Activated CD4-positive, alpha-beta T cell treated with anti-CD3 and anti-CD28 coated beads, Interleukin-2, amount 10 ng/mL, durations not matched to agents 7 days and 5 days (primary cell): Measurements from ENCODE around the gene NPM3. TPM values are rescaled to one million over a fixed set of nuclear protein-coding genes. Genes with fewer than 3 reads are reported as not detected.

ENCODE experiments used
- CTCF ChIA-PET: fragments of 350-600 bp; sonication (Branson Sonifier 250); formaldehyde crosslinking; loops from one replicate; lab custom pipeline; 2021; ENCODE audit warnings: antibody characterized with exemption; lab: Charles Lee
- POLR2A ChIA-PET: fragments of 350-600 bp; sonication (Branson Sonifier 250); formaldehyde crosslinking; loops from one replicate; lab custom pipeline; 2021; ENCODE audit warnings: antibody characterized with exemption; lab: Charles Lee
- DNase-seq: peaks from one replicate; pipeline ENCODE4 v3.0.0-alpha.2; 2020
- H3K27ac Mint-ChIP-seq: one replicate; pipeline ENCODE4 v1.8.0; 2021; ENCODE audit warnings: mild to moderate bottlenecking, moderate library complexity, mixed read lengths
- H3K27me3 Mint-ChIP-seq: one replicate; pipeline ENCODE4 v1.8.0; 2021; ENCODE audit warnings: mixed read lengths
- H3K36me3 Mint-ChIP-seq: one replicate; pipeline ENCODE4 v1.8.0; 2021; ENCODE audit warnings: low read depth, mixed read lengths
- H3K4me1 Mint-ChIP-seq: one replicate; pipeline ENCODE4 v1.8.0; 2021; ENCODE audit warnings: mixed read lengths
- H3K4me3 Mint-ChIP-seq: one replicate; pipeline ENCODE4 v1.8.0; 2021; ENCODE audit warnings: mild to moderate bottlenecking, moderate library complexity, mixed read lengths
- H3K9me3 Mint-ChIP-seq: one replicate; pipeline ENCODE4 v1.8.0; 2021; ENCODE audit warnings: mixed read lengths
- total RNA-seq, 2 experiments: library from RNA; stranded (reverse); gene quantifications; one replicate each; pipeline ENCODE4 v1.2.3, GENCODE V29; 2021

Gene NPM3
- total RNA-seq, 2 experiments from 2014 or later: 25.9 to 30.3 TPM

- CTCF ChIA-PET: no interaction called here
- no peaks in the 10 kb centered on the region for H3K4me1 Mint-ChIP-seq
Measured at GRCh38 chr10:101759309-101760247, 23.7 kb downstream of the NPM3 start.

GRCh38 chr10:101758858-101759257 lies 24.4 kb downstream of the NPM3 start:
- DNase-seq: no peak
- ChIA-PET POLR2A (no interaction called here), CTCF (no interaction called here)
- H3K4me1 Mint-ChIP-seq: no peaks in the 10 kb centered on the region
- H3K9me3 Mint-ChIP-seq: no peaks in the 10 kb centered on the region
- H3K27me3 Mint-ChIP-seq: peaks cover 10% of the 10 kb centered on the region
- no peak overlapping the region for H3K4me3 Mint-ChIP-seq
- H3K27ac Mint-ChIP-seq: no peak overlapping the region
- no peaks in the 10 kb centered on the region for H3K36me3 Mint-ChIP-seq

More at GRCh38 chr10:101759309-101760247, 23.7 kb downstream of the NPM3 start:
- Mint-ChIP-seq H3K9me3 (no peaks in the 10 kb centered on the region), H3K27ac (no peak overlapping the region), H3K27me3 (peaks cover 10% of the 10 kb centered on the region), H3K4me3 (no peak overlapping the region), H3K36me3 (no peaks in the 10 kb centered on the region)
- POLR2A ChIA-PET: no interaction called here
- no peak for DNase-seq

- no peaks in the 10 kb centered on the region for H3K4me1 Mint-ChIP-seq
- no peak overlapping the region for H3K27ac Mint-ChIP-seq
- no peaks in the 10 kb centered on the region for H3K36me3 Mint-ChIP-seq
- H3K9me3 Mint-ChIP-seq: no peaks in the 10 kb centered on the region
- no peak for DNase-seq
- ChIA-PET CTCF (interaction anchor here (0.6 kb wide), 1 partner anchor 21 kb away, joined by 3 read pairs; no protein-coding TSS in a partner anchor), POLR2A (no interaction called here)
- no peak overlapping the region for H3K4me3 Mint-ChIP-seq
- H3K27me3 Mint-ChIP-seq: peaks cover 15% of the 10 kb centered on the region
Measured at GRCh38 chr10:101752241-101752640, 31.0 kb downstream of the NPM3 start.

GRCh38 chr10:101749047-101750016 lies 33.9 kb downstream of the NPM3 start:
- Mint-ChIP-seq H3K27me3 (peaks cover 21% of the 10 kb centered on the region), H3K4me1 (no peaks in the 10 kb centered on the region), H3K27ac (no peak overlapping the region), H3K9me3 (no peaks in the 10 kb centered on the region), H3K4me3 (no peak overlapping the region), H3K36me3 (no peaks in the 10 kb centered on the region)
- POLR2A ChIA-PET: no interaction called here
- no peak for DNase-seq
- CTCF ChIA-PET: interaction anchor here (1.1 kb wide), 1 partner anchor 8 kb away, joined by 3 read pairs; no protein-coding TSS in a partner anchor

- peaks cover 19% of the 10 kb centered on the region for H3K27me3 Mint-ChIP-seq
- ChIA-PET POLR2A (no interaction called here), CTCF (no interaction called here)
- H3K36me3 Mint-ChIP-seq: no peaks in the 10 kb centered on the region
- DNase-seq: no peak
- no peaks in the 10 kb centered on the region for H3K9me3 Mint-ChIP-seq
- H3K27ac Mint-ChIP-seq: no peak overlapping the region
- no peaks in the 10 kb centered on the region for H3K4me1 Mint-ChIP-seq
- no peak overlapping the region for H3K4me3 Mint-ChIP-seq
Measured at GRCh38 chr10:101748496-101748895, 34.8 kb downstream of the NPM3 start.

- CTCF ChIA-PET: interaction anchor here (0.5 to 1.6 kb wide), 5 partner anchors 8 to 146 kb away, joined by 3 to 4 read pairs (median 3); no protein-coding TSS in a partner anchor
- POLR2A ChIA-PET: no interaction called here
Measured at GRCh38 chr10:101745074-101745696, 38.1 kb downstream of the NPM3 start.

GRCh38 chr10:101744267-101744666 lies 39.0 kb downstream of the NPM3 start:
- no peaks in the 10 kb centered on the region for H3K4me1 Mint-ChIP-seq
- CTCF ChIA-PET: interaction anchor here (1.3 to 1.6 kb wide), 2 partner anchors 9 to 37 kb away, joined by 3 to 4 read pairs; no protein-coding TSS in a partner anchor

More at GRCh38 chr10:101745074-101745696, 38.1 kb downstream of the NPM3 start:
- H3K4me1 Mint-ChIP-seq: no peaks in the 10 kb centered on the region
- H3K27ac Mint-ChIP-seq: no peak overlapping the region
- H3K36me3 Mint-ChIP-seq: no peaks in the 10 kb centered on the region
- no peak overlapping the region for H3K4me3 Mint-ChIP-seq
- peaks cover 26% of the 10 kb centered on the region for H3K27me3 Mint-ChIP-seq
- no peak for DNase-seq
- no peaks in the 10 kb centered on the region for H3K9me3 Mint-ChIP-seq

GRCh38 chr10:101741938-101742337 lies 41.3 kb downstream of the NPM3 start:
- Mint-ChIP-seq H3K9me3 (no peaks in the 10 kb centered on the region), H3K27me3 (peaks cover 26% of the 10 kb centered on the region), H3K36me3 (no peaks in the 10 kb centered on the region), H3K4me3 (no peak overlapping the region), H3K4me1 (no peaks in the 10 kb centered on the region), H3K27ac (no peak overlapping the region)
- POLR2A ChIA-PET: no interaction called here
- DNase-seq: no peak
- CTCF ChIA-PET: interaction anchor here (0.5 to 1.2 kb wide), 2 partner anchors 8 to 115 kb away, joined by 3 to 4 read pairs; no protein-coding TSS in a partner anchor

More at GRCh38 chr10:101744267-101744666, 39.0 kb downstream of the NPM3 start:
- Mint-ChIP-seq H3K4me3 (no peak overlapping the region), H3K27ac (no peak overlapping the region), H3K36me3 (no peaks in the 10 kb centered on the region), H3K27me3 (peaks cover 26% of the 10 kb centered on the region), H3K9me3 (no peaks in the 10 kb centered on the region)
- POLR2A ChIA-PET: no interaction called here
- DNase-seq: no peak

- POLR2A ChIA-PET: no interaction called here
- peaks cover 28% of the 10 kb centered on the region for H3K27me3 Mint-ChIP-seq
- H3K4me3 Mint-ChIP-seq: no peak overlapping the region
- H3K9me3 Mint-ChIP-seq: no peaks in the 10 kb centered on the region
- H3K36me3 Mint-ChIP-seq: no peaks in the 10 kb centered on the region
- H3K4me1 Mint-ChIP-seq: no peaks in the 10 kb centered on the region
- no peak overlapping the region for H3K27ac Mint-ChIP-seq
- no peak for DNase-seq
- CTCF ChIA-PET: interaction anchor here (1.2 kb wide), 1 partner anchor 12 kb away, joined by 3 read pairs; no protein-coding TSS in a partner anchor
Measured at GRCh38 chr10:101736666-101737065, 46.6 kb downstream of the NPM3 start.

GRCh38 chr10:101732096-101732495 lies 51.1 kb downstream of the NPM3 start:
- DNase-seq: no peak
- H3K9me3 Mint-ChIP-seq: no peaks in the 10 kb centered on the region

More at GRCh38 chr10:101732096-101732495, 51.1 kb downstream of the NPM3 start:
- no peak overlapping the region for H3K4me3 Mint-ChIP-seq
- H3K27me3 Mint-ChIP-seq: peaks cover 22% of the 10 kb centered on the region
- H3K4me1 Mint-ChIP-seq: no peaks in the 10 kb centered on the region
- ChIA-PET CTCF (interaction anchor here (0.5 to 0.6 kb wide), 2 partner anchors 13 to 737 kb away, joined by 4 read pairs; no protein-coding TSS in a partner anchor), POLR2A (no interaction called here)
- no peaks in the 10 kb centered on the region for H3K36me3 Mint-ChIP-seq
- H3K27ac Mint-ChIP-seq: no peak overlapping the region
